CD4-positive, alpha-beta memory T cell (primary cell): ENCODE measurements around the gene MYO9B. TPM values are rescaled to one million over a fixed set of nuclear protein-coding genes. Genes with fewer than 3 reads are reported as not detected.
A peak's percentile ranks its signal among the peaks of the same experiment; 100 is the strongest.
"Not testable (repeated sequence)": the region's sequence is repeated elsewhere in the genome, so short reads cannot be mapped to it uniquely, and the experiment has no call there.

Source experiments
- CTCF ChIA-PET: fragments of 350-600 bp; sonication (Branson Sonifier 250); formaldehyde crosslinking; loops from one replicate; lab custom pipeline; 2021; ENCODE audit warnings: inconsistent platforms; ENCODE audit not compliant: partially characterized antibody; lab: Charles Lee
- POLR2A ChIA-PET: fragments of 350-600 bp; sonication (Branson Sonifier 250); formaldehyde crosslinking; loops from one replicate; lab custom pipeline; 2021; ENCODE audit not compliant: partially characterized antibody; lab: Charles Lee
- DNase-seq, 5 donors: peaks; one replicate each; pipeline versions ENCODE4 v3.0.0 to v3.0.0-alpha.2; 2020 to 2022; ENCODE audit warnings: mixed read lengths in 1 of 5
- H3K27ac ChIP-seq: one replicate; pipeline ENCODE4 v1.7.0; 2013; ENCODE audit warnings: low read depth, low read length
- H3K27me3 ChIP-seq: 2 replicates; pipeline ENCODE4 v1.7.0; 2013; ENCODE audit warnings: mild to moderate bottlenecking, low read length, moderate library complexity; ENCODE audit not compliant: insufficient read depth
- H3K36me3 ChIP-seq: 2 replicates; pipeline ENCODE4 v1.7.0; 2013; ENCODE audit warnings: mild to moderate bottlenecking, low read length, moderate library complexity; ENCODE audit not compliant: insufficient read depth
- H3K4me1 ChIP-seq: 2 replicates; pipeline ENCODE4 v1.7.0; 2013; ENCODE audit warnings: mild to moderate bottlenecking, low read length, moderate library complexity; ENCODE audit not compliant: insufficient read depth
- H3K4me3 ChIP-seq, 2 donors: one replicate each; pipeline ENCODE4 v1.7.0; 2013; ENCODE audit warnings: low read length in 2 of 2, mild to moderate bottlenecking in 1 of 2
- H3K9me3 ChIP-seq, 2 donors: one replicate each; pipeline ENCODE4 v1.7.0; 2013; ENCODE audit warnings: low read length in 2 of 2, control low read depth in 1 of 2; ENCODE audit not compliant: control insufficient read depth in 1 of 2
- H3K27ac Mint-ChIP-seq, 7 donors: one replicate each; pipeline ENCODE4 v1.8.0; 2020 to 2021; ENCODE audit warnings: mixed read lengths in 7 of 7, mild to moderate bottlenecking in 6 of 7, inconsistent platforms in 3 of 7, moderate library complexity in 3 of 7
- H3K27me3 Mint-ChIP-seq, 2 donors: one replicate each; pipeline ENCODE4 v1.8.0; 2020 to 2021; ENCODE audit warnings: mixed read lengths in 2 of 2
- H3K36me3 Mint-ChIP-seq, 2 donors: one replicate each; pipeline ENCODE4 v1.8.0; 2020 to 2021; ENCODE audit warnings: mixed read lengths in 2 of 2, inconsistent platforms in 1 of 2, mild to moderate bottlenecking in 1 of 2
- H3K4me1 Mint-ChIP-seq, 4 donors: one replicate each; pipeline ENCODE4 v1.8.0; 2020 to 2021; ENCODE audit warnings: mixed read lengths in 4 of 4, mild to moderate bottlenecking in 1 of 4
- H3K4me3 Mint-ChIP-seq, 8 donors: one replicate each; pipeline ENCODE4 v1.8.0; 2020 to 2021; ENCODE audit warnings: mixed read lengths in 8 of 8, mild to moderate bottlenecking in 7 of 8, moderate library complexity in 6 of 8, inconsistent platforms in 3 of 8
- H3K9me3 Mint-ChIP-seq, 8 donors: one replicate each; pipeline ENCODE4 v1.8.0; 2020 to 2021; ENCODE audit warnings: mixed read lengths in 8 of 8, mild to moderate bottlenecking in 5 of 8, inconsistent platforms in 3 of 8, moderate library complexity in 1 of 8
- intact Hi-C: fragments of 100-400 bp; cut with micrococcal nuclease; formaldehyde crosslinking; loops from one replicate; pipeline ENCODE4 v1.15.1; 2023
- polyA plus RNA-seq, 2 donors: library from polyadenylated mRNA; unstranded; fragments of 300-500 nt; fragmentation: Illumina TruSeq; gene quantifications; one replicate each; pipeline ENCODE4 v1.2.3, GENCODE V29; 2021
- total RNA-seq, 2 experiments: library from RNA; stranded (reverse); gene quantifications; one replicate each; pipeline ENCODE4 v1.2.3, GENCODE V29; 2021

The MYO9B gene
- total and polyA plus RNA-seq, 4 experiments from 2014 or later, result 1.3 to 181 (median 101) TPM

DNA sequence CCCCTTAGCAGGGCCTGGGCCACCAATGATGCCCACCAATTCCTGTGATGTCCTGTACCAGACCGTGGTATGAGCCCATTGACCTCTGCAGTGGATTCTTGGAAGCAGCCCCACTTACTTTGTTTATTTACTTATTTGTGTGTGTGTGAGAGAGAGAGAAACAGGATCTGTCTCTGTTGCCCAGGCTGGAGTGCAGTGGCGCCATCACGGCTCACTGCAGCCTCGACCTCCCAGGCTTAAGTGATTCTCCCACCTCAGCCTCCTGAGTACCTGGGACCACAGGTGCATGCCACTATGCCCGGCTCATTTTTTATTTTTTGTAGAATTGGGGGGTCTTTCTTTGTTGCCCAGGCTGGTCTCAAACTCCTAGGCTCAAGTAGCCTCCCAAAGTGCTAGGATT is 13.0 kb downstream of the MYO9B start:
- Mint-ChIP-seq H3K27me3 (no peaks in the 10 kb centered on the region), H3K4me1 (peaks cover 30 to 64% (median 39%) of the 10 kb centered on the region in 4 donors), H3K27ac (peak overlapping the region in 3 of 7 donors; percentile 26 to 85 (median 55)), H3K9me3 (no peaks in the 10 kb centered on the region), H3K4me3 (peak overlapping the region in 1 of 8 donors; percentile 17), H3K36me3 (peaks cover 4 to 34% of the 10 kb centered on the region in 2 donors)
- H3K4me3 ChIP-seq, result no peak overlapping the region
- peaks cover 7% of the 10 kb centered on the region for H3K36me3 ChIP-seq
- POLR2A ChIA-PET, result no interaction called here
- intact Hi-C loops, result no loop called here
- CTCF ChIA-PET, result no interaction called here
- H3K27me3 ChIP-seq, result no peaks in the 10 kb centered on the region
- no peak for DNase-seq
- H3K27ac ChIP-seq, result no peak overlapping the region
- peaks cover 38% of the 10 kb centered on the region for H3K4me1 ChIP-seq
- no peaks in the 10 kb centered on the region for H3K9me3 ChIP-seq

DNA sequence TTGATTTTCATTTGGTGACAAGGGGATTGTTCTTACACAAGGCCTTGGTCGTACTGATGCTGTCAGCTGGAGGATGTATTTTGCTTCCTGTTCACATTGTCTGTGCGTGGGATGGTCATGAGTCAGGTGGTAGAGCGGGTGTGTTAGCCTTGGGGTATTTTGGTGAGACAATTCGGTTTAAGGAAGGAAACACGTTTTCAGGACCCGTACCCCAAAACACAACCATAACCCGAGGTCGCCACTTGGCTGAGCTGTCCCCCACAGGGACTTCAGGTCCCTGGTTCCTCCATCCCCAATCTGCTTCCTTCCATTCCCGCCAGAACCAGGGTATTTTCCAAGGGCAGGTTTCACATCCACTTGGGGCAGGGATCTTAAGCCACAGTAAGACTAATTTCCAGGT is 15.0 kb downstream of the MYO9B start:
- Mint-ChIP-seq H3K4me3 (peak overlapping the region in 4 of 8 donors; percentile 11 to 58 (median 27)), H3K27me3 (no peaks in the 10 kb centered on the region), H3K4me1 (peaks cover 35 to 76% (median 46%) of the 10 kb centered on the region in 4 donors), H3K9me3 (no peaks in the 10 kb centered on the region), H3K27ac (peak overlapping the region in 6 of 7 donors; percentile 32 to 91 (median 74)), H3K36me3 (peaks cover 4 to 38% of the 10 kb centered on the region in 2 donors)
- Histone ChIP-seq H3K9me3 (no peaks in the 10 kb centered on the region), H3K27me3 (no peaks in the 10 kb centered on the region), H3K4me3 (no peak overlapping the region), H3K36me3 (peaks cover 7% of the 10 kb centered on the region), H3K27ac (no peak overlapping the region), H3K4me1 (peaks cover 38% of the 10 kb centered on the region)
- intact Hi-C loops, result no loop called here
- ChIA-PET POLR2A (interaction anchor here (1.0 to 1.9 kb wide), 2 partner anchors 14 to 35 kb away, joined by 4 to 7 read pairs; no protein-coding TSS in a partner anchor), CTCF (interaction anchor here (1.4 kb wide), 1 partner anchor 35 kb away, joined by 3 read pairs; no protein-coding TSS in a partner anchor)
- no peak for DNase-seq

- Histone ChIP-seq H3K4me1 (peaks cover 33% of the 10 kb centered on the region), H3K4me3 (no peak overlapping the region), H3K9me3 (no peaks in the 10 kb centered on the region), H3K36me3 (peaks cover 7% of the 10 kb centered on the region), H3K27ac (no peak overlapping the region), H3K27me3 (no peaks in the 10 kb centered on the region)
- H3K27ac Mint-ChIP-seq, result peak overlapping the region in 4 of 7 donors; percentile 48 to 65 (median 56)
- no peak for DNase-seq
- peak overlapping the region in 1 of 8 donors; percentile 20 for H3K4me3 Mint-ChIP-seq
- ChIA-PET POLR2A (interaction anchor here (1.4 to 1.9 kb wide), 2 partner anchors 17 to 33 kb away, joined by 3 to 7 read pairs; no protein-coding TSS in a partner anchor), CTCF (interaction anchor here (1.1 kb wide), 2 partner anchors 11 to 19 kb away, joined by 3 read pairs; no protein-coding TSS in a partner anchor)
- H3K4me1 Mint-ChIP-seq, result peaks cover 37 to 77% (median 50%) of the 10 kb centered on the region in 4 donors
- H3K9me3 Mint-ChIP-seq, result no peaks in the 10 kb centered on the region
- H3K27me3 Mint-ChIP-seq, result no peaks in the 10 kb centered on the region
- H3K36me3 Mint-ChIP-seq, result peaks cover 4 to 33% of the 10 kb centered on the region in 2 donors
- intact Hi-C loops, result no loop called here
Observed at GRCh38 chr19:17091758-17092333, 16.3 kb downstream of the MYO9B start.

DNA sequence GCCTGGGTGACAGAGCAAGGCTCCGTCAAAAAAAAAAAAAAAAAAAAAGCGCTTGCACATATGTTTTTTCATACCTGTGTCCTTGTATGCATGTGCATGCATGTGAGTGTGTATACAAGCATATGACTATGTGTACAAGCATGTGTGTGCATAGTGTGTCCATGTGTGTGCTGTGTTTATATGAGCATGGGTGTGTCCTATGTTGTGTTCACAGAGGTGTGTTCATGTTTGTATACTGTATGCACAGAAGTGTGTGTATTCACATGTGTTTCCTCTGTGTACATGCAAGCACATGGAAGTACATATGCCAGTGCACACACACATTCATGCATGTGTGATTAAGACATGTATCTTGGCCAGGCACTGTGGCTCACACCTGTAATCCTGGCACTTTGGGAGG is 17.1 kb downstream of the MYO9B start:
- Mint-ChIP-seq H3K4me1 (peaks cover 34 to 70% (median 47%) of the 10 kb centered on the region in 4 donors), H3K27me3 (no peaks in the 10 kb centered on the region), H3K9me3 (no peaks in the 10 kb centered on the region), H3K27ac (no peak overlapping the region), H3K36me3 (peaks cover 4 to 29% of the 10 kb centered on the region in 2 donors), H3K4me3 (no peak overlapping the region)
- H3K4me3 ChIP-seq, result no peak overlapping the region
- DNase-seq, result no peak
- H3K27ac ChIP-seq, result no peak overlapping the region
- H3K9me3 ChIP-seq, result no peaks in the 10 kb centered on the region
- ChIA-PET CTCF (interaction anchor here (0.6 to 1.1 kb wide), 3 partner anchors 12 to 68 kb away, joined by 3 read pairs; no protein-coding TSS in a partner anchor), POLR2A (no interaction called here)
- H3K27me3 ChIP-seq, result no peaks in the 10 kb centered on the region
- peaks cover 33% of the 10 kb centered on the region for H3K4me1 ChIP-seq
- H3K36me3 ChIP-seq, result peaks cover 7% of the 10 kb centered on the region
- intact Hi-C loops, result no loop called here

DNA sequence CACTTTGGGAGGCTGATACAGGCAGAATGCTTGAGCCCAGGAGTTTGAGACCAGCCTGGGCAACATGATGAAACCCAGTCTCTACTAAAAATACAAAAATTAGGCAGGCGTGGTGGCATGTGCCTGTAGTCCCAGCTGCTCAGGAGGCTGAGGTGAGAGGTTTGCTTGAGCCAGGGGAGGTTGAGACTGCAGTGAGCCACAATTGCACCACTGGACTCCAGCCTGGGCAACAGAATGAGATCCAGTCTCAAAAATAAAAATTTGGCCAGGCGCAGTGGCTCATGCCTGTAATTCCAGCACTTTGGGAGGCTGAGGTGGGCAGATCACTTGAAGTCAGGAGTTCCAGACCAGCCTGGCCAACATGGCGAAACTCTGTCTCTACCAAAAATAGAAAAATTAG is 19.1 kb downstream of the MYO9B start:
- POLR2A ChIA-PET, H3K4me3 ChIP-seq, intact Hi-C loops, CTCF ChIA-PET, H3K4me3 Mint-ChIP-seq, H3K27me3 Mint-ChIP-seq, H3K27me3 ChIP-seq, H3K27ac ChIP-seq, H3K36me3 ChIP-seq, H3K9me3 Mint-ChIP-seq, H3K9me3 ChIP-seq, DNase-seq: not testable (repeated sequence)
- peaks cover 29 to 68% (median 39%) of the 10 kb centered on the region in 4 donors for H3K4me1 Mint-ChIP-seq
- peak overlapping the region in 2 of 7 donors; percentile 46 to 57 for H3K27ac Mint-ChIP-seq
- peaks cover 6 to 23% of the 10 kb centered on the region in 2 donors for H3K36me3 Mint-ChIP-seq
- H3K4me1 ChIP-seq, result peaks cover 30% of the 10 kb centered on the region

GRCh38 chr19:17095141-17095919 is 19.8 kb downstream of the MYO9B start:
- peaks cover 6 to 22% of the 10 kb centered on the region in 2 donors for H3K36me3 Mint-ChIP-seq
- H3K4me3 Mint-ChIP-seq, result peak overlapping the region in 1 of 8 donors; percentile 29
- peaks cover 25% of the 10 kb centered on the region for H3K4me1 ChIP-seq
- no peak for DNase-seq
- no peaks in the 10 kb centered on the region for H3K9me3 Mint-ChIP-seq
- no peaks in the 10 kb centered on the region for H3K27me3 ChIP-seq
- H3K27me3 Mint-ChIP-seq, result no peaks in the 10 kb centered on the region
- intact Hi-C loops, result no loop called here
- H3K9me3 ChIP-seq, result no peaks in the 10 kb centered on the region
- ChIA-PET CTCF (interaction anchor here (0.6 kb wide), 1 partner anchor 263 kb away, joined by 3 read pairs; no protein-coding TSS in a partner anchor), POLR2A (interaction anchor here (0.8 kb wide), 1 partner anchor 20 kb away, joined by 3 read pairs; no protein-coding TSS in a partner anchor)
- H3K27ac ChIP-seq, result no peak overlapping the region
- peak overlapping the region in 3 of 7 donors; percentile 46 to 82 (median 57) for H3K27ac Mint-ChIP-seq
- H3K4me1 Mint-ChIP-seq, result peaks cover 26 to 62% (median 36%) of the 10 kb centered on the region in 4 donors
- no peak overlapping the region for H3K4me3 ChIP-seq
- H3K36me3 ChIP-seq, result peaks cover 7% of the 10 kb centered on the region
